Measurements from ENCODE around the gene PI4KB.
A peak's percentile ranks its signal among the peaks of the same experiment; 100 is the strongest.
"Not testable (repeated sequence)": the region's sequence is repeated elsewhere in the genome, so short reads cannot be mapped to it uniquely, and the experiment has no call there.

The PI4KB gene

DNA sequence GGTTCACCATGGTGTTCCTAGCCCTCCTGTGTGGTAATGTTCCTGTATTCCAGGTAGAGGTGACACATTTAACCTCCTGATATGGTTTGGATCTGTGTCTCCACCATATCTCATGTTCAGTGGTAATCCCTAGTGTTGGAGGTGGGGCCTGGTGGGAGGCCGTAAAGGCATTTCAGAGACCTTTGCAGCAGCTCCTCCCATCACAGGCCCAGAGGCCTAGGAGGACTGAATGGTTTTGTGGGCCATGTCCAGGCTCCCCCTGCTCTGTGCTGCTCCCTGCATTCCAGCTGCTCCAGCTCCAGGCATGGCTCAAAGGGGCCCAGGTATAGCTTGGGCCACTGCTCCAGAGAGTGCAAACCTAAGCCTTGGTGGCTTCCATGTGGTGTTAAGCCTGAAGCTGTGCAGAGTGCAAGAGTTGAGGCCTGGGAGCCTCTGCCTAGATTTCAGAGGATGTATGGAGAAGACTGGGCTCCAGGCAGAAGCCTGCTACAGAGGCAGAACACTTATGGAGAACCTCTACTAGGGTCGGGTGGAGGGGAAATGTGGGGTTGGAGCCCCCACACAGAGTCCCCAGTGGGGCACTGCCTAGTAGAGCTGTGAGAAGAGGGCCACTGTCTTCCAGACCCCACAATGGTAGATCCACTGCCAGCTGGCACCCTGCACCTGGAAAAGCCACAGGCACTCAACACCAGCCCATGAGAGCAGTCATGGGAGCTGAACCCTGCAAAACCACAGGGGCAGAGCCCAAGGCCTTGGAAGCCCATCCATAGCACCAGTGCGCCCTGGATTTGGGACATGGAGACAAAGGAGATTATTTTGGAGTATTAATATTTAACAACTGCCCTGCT lies 35.3 kb upstream of the PI4KB start:
- in situ Hi-C loops (cut with HindIII; ENCODE audit: low pct_unique_long_range_greater_than_20kb, low sequenced_read_pairs), result no loop called here
- DNase-seq (ENCODE audit: low read depth in 1 of 2, low spot score in 1 of 2), result no peak
- TF ChIP-seq JUND (IDR thresholded peaks at IDR 0.05; ENCODE audit: low read depth), result no peak

DNA sequence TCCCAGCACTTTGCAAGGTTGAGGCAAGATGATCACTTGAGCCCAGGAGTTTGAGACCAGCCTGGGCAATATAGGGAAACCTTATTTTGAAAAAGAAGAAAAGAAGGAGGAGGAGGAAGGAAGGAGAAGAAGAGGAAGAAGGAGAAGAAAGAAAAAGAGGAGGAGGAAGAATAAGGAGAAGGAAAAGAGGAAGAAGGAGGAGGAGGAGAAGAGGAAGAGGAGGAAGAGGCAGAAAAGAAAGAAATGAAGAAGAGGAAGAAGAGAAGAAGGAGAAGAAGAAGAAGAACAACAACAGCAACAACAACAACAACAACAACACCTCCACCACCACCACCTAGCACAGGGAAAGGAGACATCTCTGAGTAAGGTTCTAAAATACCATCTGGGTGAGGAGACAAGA lies 34.7 kb upstream of the PI4KB start:
- no peak for TF ChIP-seq JUND (IDR thresholded peaks at IDR 0.05; ENCODE audit: low read depth)
- in situ Hi-C loops (cut with HindIII; ENCODE audit: low pct_unique_long_range_greater_than_20kb, low sequenced_read_pairs), result no loop called here
- DNase-seq (ENCODE audit: low read depth in 1 of 2, low spot score in 1 of 2), result no peak

DNA sequence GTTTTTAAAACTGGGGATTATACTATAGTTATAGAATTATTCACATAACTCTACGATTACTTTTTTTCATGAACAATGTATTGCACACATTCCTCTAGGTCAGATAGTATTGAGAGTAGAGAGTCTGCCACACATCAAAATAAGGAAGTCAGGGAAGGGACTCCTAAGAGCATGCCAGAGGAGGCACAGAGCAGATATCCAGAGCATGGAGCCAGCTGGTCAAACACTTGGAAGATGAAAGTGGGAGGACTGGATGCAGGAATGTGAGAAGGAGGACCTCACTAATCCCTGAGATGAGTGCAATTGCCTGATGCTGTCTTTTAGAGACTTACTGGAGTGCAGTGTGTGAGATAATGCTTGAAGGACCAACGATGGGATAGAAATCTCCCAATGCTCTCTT lies 29.5 kb upstream of the PI4KB start:
- in situ Hi-C loops (cut with HindIII; ENCODE audit: low pct_unique_long_range_greater_than_20kb, low sequenced_read_pairs), result no loop called here
- no peak for TF ChIP-seq JUND (IDR thresholded peaks at IDR 0.05; ENCODE audit: low read depth)
- no peak for DNase-seq (ENCODE audit: low read depth in 1 of 2, low spot score in 1 of 2)

DNA sequence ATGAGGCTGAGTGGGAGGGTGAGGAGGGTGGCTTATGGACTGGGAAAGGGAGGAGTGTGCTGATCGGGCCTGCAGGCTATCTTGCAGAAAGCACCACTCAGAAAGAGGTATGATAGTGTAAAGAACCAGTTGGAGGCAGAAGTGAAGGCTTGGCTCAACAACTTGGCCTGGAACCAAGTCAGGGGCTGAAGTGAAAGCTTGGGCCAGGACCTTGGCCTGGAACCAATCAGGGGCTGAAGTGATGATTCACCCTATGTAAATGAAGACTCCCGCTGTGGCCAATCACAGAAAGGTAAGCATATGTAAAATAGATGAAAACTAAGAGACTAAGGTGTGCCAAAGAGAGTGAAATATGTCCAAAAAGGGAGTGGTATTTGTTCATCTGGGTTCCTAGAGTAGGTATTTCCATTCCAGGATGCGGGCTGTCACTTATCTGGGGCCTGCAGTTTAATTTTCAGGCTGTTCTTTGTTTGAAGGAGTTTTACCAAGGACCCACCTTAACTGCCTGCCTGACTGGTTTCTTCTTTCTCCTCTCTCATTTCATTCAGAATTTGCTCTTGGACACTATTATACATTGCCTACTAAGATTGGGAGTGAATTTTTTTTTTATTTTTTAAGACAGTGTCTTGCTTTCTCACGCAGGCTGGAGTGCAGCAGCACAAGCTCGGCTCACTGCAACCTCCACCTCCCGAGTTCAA lies 25.0 kb upstream of the PI4KB start:
- in situ Hi-C loops (cut with HindIII; ENCODE audit: low pct_unique_long_range_greater_than_20kb, low sequenced_read_pairs), result no loop called here
- peak in 1 of 2 experiments; percentile 73 for DNase-seq (ENCODE audit: low read depth in 1 of 2, low spot score in 1 of 2)
- no peak for TF ChIP-seq JUND (IDR thresholded peaks at IDR 0.05; ENCODE audit: low read depth)

DNA sequence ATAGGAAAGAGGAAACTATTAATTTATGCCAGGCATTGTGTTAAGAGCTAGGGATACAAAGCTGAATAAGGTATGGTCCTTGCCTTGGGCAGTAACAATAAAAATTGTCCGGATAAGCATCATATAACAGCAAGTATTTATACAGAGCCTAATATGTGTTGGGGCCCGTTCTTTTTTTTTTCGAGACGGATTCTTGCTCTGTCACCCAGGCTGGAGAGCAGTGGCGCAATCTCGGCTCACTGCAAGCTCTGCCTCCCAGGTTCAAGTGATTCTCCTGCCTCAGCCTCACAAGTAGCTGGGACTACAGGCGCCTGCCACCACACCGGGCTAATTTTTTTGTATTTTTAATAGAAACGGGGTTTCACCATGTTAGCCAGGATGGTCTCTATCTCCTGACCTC lies 23.1 kb upstream of the PI4KB start:
- in situ Hi-C loops (cut with HindIII; ENCODE audit: low pct_unique_long_range_greater_than_20kb, low sequenced_read_pairs), result not testable (repeated sequence)
- peak in 1 of 2 experiments; percentile 64 for DNase-seq (ENCODE audit: low read depth in 1 of 2, low spot score in 1 of 2)

DNA sequence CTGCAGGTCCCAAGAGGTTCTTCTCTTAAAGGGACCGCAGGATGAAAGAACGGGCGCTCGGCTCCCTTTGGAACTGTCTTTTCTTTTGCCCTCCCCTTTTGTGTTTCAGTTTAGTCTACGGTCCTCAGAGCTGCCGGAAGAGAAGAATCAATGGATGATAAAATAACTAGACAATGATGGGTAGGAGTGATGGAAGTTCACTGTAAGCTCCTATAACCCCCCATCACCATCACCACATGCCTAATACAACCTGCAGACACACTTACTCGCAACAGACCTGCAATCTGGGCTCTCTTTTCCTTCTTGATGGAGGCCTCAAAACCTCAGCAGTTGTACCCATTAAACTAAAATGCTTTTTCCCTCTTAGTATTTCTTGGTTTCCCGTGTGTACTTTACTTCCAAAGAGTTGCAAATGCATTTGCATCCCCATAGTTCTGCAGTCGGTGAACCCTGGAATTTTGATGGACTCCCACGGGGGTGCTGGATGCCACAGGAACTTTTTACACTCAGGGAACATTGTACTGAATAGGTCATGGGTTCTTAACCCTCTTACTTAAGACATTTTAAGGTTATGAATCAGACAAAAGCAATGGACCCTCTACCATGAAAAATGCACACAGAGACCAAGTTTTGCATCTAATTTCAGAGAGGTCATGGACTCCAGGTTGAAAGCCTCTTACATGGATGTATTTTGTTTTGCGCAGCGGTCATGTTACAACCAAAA lies 20.5 kb upstream of the PI4KB start:
- TF ChIP-seq JUND (IDR thresholded peaks at IDR 0.05; ENCODE audit: low read depth), result no peak
- in situ Hi-C loops (cut with HindIII; ENCODE audit: low pct_unique_long_range_greater_than_20kb, low sequenced_read_pairs), result no loop called here
- DNase-seq (ENCODE audit: low read depth in 1 of 2, low spot score in 1 of 2), result no peak

DNA sequence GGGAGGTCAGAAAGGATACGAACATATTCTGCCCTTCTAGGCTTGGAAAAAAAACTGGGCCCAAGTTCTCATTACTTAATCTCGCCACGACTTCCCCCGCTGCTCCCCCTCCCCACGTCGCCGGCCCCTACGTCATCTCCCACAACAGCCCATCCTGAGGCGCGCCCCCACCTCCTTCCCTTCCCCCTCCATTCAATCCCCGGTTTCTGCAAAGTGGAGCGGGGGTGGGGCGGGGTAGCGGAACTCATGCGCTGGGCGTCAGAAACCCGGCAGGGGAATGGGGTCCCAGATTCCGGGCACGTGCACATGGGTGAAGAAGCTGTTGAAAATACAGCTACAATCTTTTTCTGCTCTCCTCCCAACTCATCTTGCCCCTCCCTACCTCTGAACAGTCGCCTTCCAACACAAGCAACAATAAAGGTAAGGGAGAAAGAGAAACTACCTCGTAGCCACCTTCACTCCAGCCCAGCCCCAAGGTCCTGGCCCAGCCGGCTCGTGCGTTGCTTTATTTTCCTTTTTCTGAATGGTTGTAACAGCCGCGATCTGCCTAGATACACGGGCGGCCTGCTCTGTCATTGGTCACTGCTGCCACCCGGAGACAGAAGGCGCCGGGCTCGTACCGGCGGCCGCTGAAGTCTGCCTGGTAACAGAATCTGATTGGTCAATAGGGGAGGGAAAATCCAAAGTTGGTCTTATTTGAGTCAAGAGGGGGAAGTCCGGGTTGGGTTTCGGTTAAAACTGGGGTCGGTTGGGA lies 19.7 kb upstream of the PI4KB start, which contains the start of gene RFX5:
Gene RFX5 (minus strand): TSS at position 484 of the 754 bp plus-strand sequence. CDS start 932 bp downstream, outside the sequence.
- TF ChIP-seq JUND (IDR thresholded peaks at IDR 0.05; ENCODE audit: low read depth), result no peak
- DNase-seq (ENCODE audit: low read depth in 1 of 2, low spot score in 1 of 2), result peak; percentile 87 to 99
- in situ Hi-C loops (cut with HindIII; ENCODE audit: low pct_unique_long_range_greater_than_20kb, low sequenced_read_pairs), result no loop called here

DNA sequence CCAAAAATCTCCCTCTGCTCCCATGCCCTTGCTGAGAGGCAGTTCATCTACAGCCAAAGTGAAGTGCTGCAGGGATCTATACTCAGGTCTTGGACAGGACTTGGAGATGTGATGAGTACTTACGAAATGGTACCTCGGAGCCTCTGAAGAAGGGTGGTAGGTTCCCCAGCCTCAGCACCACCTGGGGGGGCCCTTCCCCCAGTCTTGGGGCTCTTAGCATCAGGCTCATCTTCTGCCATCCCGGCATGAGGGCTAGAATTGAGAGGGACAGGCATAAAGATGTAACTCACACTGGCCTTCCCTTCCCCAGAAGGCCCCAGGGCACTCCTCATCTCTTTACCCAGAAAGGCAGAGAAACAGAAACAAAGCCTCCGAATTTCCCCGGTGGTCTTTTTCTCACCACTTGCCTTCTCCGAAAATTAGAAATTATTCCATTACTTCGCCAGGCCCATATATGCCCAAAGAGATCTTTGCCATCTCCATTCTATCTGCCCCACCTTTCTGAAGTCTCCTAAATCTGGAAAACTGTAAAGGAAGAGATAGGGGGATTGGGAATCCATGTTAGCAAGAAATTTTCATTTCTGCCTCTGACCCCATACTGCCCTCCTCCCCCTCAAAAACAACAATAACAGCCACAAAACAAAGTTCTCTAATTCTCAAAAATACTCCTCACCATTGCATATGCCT lies 19.0 kb upstream of the PI4KB start:
- no peak for TF ChIP-seq JUND (IDR thresholded peaks at IDR 0.05; ENCODE audit: low read depth)
- no peak for DNase-seq (ENCODE audit: low read depth in 1 of 2, low spot score in 1 of 2)
- in situ Hi-C loops (cut with HindIII; ENCODE audit: low pct_unique_long_range_greater_than_20kb, low sequenced_read_pairs), result no loop called here

DNA sequence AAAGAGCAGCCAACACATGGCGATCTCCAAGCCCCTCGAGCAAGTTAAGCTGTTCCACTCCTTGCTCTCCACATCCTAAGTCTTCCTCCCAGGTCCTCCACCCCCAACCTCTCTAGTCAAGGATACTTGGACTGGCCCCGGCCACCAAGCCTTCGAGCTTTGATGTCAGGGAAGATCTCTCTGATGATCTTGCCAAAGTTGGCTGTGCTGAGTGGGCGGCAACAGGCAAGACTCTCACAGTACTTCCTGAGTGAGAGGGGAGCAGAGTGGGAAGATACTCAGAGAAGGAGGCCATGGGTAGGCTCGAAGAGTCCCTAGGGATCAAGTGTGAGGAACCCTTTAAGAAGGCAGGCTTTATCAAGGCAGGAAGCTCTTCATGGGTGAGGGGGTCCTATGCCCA lies 17.1 kb upstream of the PI4KB start:
- DNase-seq (ENCODE audit: low read depth in 1 of 2, low spot score in 1 of 2), result no peak
- no peak for TF ChIP-seq JUND (IDR thresholded peaks at IDR 0.05; ENCODE audit: low read depth)
- in situ Hi-C loops (cut with HindIII; ENCODE audit: low pct_unique_long_range_greater_than_20kb, low sequenced_read_pairs), result no loop called here

DNA sequence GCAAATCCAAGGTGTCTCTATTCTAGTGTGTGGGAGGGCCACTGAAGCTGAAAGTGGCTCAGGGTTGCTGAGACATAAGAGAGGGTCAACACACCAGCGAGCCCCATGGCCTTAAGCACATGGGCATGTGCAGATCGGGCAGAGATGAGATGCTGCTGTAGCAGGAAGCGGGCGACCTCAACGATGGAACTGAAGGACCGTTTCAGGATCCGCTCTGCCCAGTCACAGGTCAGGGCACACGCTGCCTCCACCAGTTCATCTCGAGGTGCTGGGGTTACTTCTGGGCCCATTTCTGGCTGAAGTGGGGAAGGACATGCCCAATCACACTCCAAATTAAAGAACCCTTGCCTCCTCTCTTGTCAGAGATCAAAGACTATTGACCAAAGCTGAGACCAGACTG lies 16.4 kb upstream of the PI4KB start:
- no peak for DNase-seq (ENCODE audit: low read depth in 1 of 2, low spot score in 1 of 2)
- TF ChIP-seq JUND (IDR thresholded peaks at IDR 0.05; ENCODE audit: low read depth), result no peak
- in situ Hi-C loops (cut with HindIII; ENCODE audit: low pct_unique_long_range_greater_than_20kb, low sequenced_read_pairs), result no loop called here

DNA sequence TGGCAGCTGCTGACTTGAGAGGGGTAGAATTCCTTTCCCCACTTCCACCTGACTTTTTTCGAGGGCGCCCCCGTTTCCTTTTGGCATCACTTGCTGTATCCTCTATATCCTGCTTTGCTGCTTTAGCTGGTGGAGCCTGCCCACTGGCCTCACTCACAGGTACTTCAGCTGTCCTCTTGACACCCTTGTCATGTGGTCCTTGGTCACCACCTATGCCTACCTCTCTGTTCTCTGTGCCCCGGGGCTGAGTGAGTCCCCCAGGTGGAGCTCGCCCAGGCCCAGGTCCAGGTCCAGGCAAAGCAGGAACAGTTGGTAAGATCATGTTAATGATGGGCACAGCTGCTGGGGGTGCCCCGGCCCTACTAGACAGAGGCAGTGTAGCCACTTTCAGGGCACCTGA lies 15.4 kb upstream of the PI4KB start:
- DNase-seq (ENCODE audit: low read depth in 1 of 2, low spot score in 1 of 2), result no peak
- no peak for TF ChIP-seq JUND (IDR thresholded peaks at IDR 0.05; ENCODE audit: low read depth)
- in situ Hi-C loops (cut with HindIII; ENCODE audit: low pct_unique_long_range_greater_than_20kb, low sequenced_read_pairs), result no loop called here

DNA sequence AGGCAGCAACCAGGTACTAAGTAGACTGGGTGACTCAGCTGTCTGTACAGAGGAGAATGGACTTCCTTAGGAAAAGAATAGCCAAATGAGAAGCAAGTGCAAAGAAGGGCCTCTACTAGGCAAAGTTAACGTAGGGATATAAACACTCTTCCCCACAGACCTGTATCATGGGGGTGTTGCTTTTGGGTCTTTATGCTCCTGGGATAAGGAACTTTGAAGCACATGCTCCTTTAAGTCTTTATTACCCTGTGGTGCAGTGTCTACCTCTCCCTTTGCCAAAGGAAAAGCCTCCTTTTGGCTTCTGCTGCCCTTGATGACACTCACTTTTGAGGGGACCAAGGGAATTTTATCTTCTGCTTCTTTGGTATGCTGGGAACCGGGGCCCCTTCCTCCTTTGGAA lies 14.8 kb upstream of the PI4KB start:
- no peak for DNase-seq (ENCODE audit: low read depth in 1 of 2, low spot score in 1 of 2)
- TF ChIP-seq JUND (IDR thresholded peaks at IDR 0.05; ENCODE audit: low read depth), result no peak
- in situ Hi-C loops (cut with HindIII; ENCODE audit: low pct_unique_long_range_greater_than_20kb, low sequenced_read_pairs), result no loop called here
